A549 (cell line): ENCODE results near the gene ECE1. TPM values are rescaled to one million over a fixed set of nuclear protein-coding genes. Genes with fewer than 3 reads are reported as not detected.

Source experiments
- ATAC-seq, 2 experiments: fragments of 200-7000 bp in 1 of 2; fragments of >200 bp in 1 of 2; cut with Nextera tagmentation in 1 of 2; cut with Tn5 transposase in 1 of 2; 3 replicates each; pipeline versions ENCODE4 v1.8.0 to v1.9.1; 2018 to 2020; ENCODE audit warnings: mild to moderate bottlenecking in 1 of 2, moderate library complexity in 1 of 2
- CTCF ChIA-PET: fragments of 300-600 bp; sonication (Branson Sonifier 250); formaldehyde crosslinking; extraction: SDS; loops from one replicate; lab custom pipeline; 2021; ENCODE audit warnings: antibody characterized with exemption, inconsistent platforms; lab: Yijun Ruan, JAX
- POLR2A ChIA-PET: fragments of 350-600 bp; formaldehyde crosslinking; extraction: SDS; loops from one replicate; lab custom pipeline; 2021; ENCODE audit warnings: antibody characterized with exemption, inconsistent platforms; lab: Yijun Ruan, JAX
- DNase-seq, 2 experiments: peaks; one replicate each; pipeline versions ENCODE4 v3.0.0 to v3.0.0-alpha.2; 2011 to 2016; ENCODE audit warnings: low read depth in 1 of 2, low spot score in 1 of 2
- FAIRE-seq: peaks from 2 replicates; lab custom pipeline; 2011; peaks lifted over from hg19 to GRCh38; lab: Jason Lieb, UNC
- H3K27ac ChIP-seq, 2 experiments: fragments of >200 bp; sonication (Bioruptor Twin); formaldehyde crosslinking; 3 replicates each; pipeline ENCODE4 v1.5.1; 2016 to 2017
- H3K4me1 ChIP-seq: fragments of >200 bp; sonication (Bioruptor Twin); formaldehyde crosslinking; 3 replicates; pipeline ENCODE4 v1.6.1; 2016
- H3K4me2 ChIP-seq: fragments of >200 bp; sonication (Bioruptor Twin); formaldehyde crosslinking; 3 replicates; pipeline ENCODE4 v1.6.1; 2016
- H3K4me3 ChIP-seq: fragments of >200 bp; sonication (Bioruptor Twin); formaldehyde crosslinking; 3 replicates; pipeline ENCODE4 v1.5.1; 2016
- H3K9me3 ChIP-seq: fragments of >200 bp; sonication (Bioruptor Twin); formaldehyde crosslinking; 3 replicates; pipeline ENCODE4 v1.6.1; 2016
- BCL3 ChIP-seq: fragments of >200 bp; sonication (Bioruptor Twin); formaldehyde crosslinking; IDR thresholded peaks from 3 replicates; pipeline ENCODE4 v1.6.1; 2016
- CBX2 ChIP-seq: fragments of 200-600 bp; sonication (generic); IDR thresholded peaks from 2 replicates; pipeline ENCODE4 v1.6.1; 2016; ENCODE audit warnings: low read depth, mild to moderate bottlenecking, borderline replicate concordance
- CHD2 ChIP-seq: fragments of 150-350 bp; IDR thresholded peaks from 2 replicates; pipeline ENCODE4 v1.6.1; 2014; ENCODE audit warnings: low read length; ENCODE audit not compliant: partially characterized antibody
- CHD4 ChIP-seq: fragments of 200-600 bp; sonication (generic); IDR thresholded peaks from 2 replicates; pipeline ENCODE4 v1.6.1; 2016; ENCODE audit warnings: antibody characterized with exemption, mild to moderate bottlenecking, borderline replicate concordance
- E2F6 ChIP-seq: IDR thresholded peaks from 2 replicates; pipeline ENCODE4 v1.6.1; 2012; ENCODE audit warnings: low read depth, borderline replicate concordance
- EHF ChIP-seq: fragments of 250-450 bp; sonication (Bioruptor Pico); IDR thresholded peaks from 2 replicates; pipeline ENCODE4 v1.5.0; 2020; ENCODE audit warnings: mild to moderate bottlenecking
- EHMT2 ChIP-seq: fragments of 200-600 bp; sonication (generic); IDR thresholded peaks from 2 replicates; pipeline ENCODE4 v1.6.1; 2016; ENCODE audit warnings: antibody characterized with exemption, low read depth, mild to moderate bottlenecking, moderate library complexity
- EP300 ChIP-seq, 2 experiments: fragments of >200 bp; sonication (Bioruptor Twin); formaldehyde crosslinking; IDR thresholded peaks; 2 replicates in 1 of 2; 3 replicates in 1 of 2; pipeline ENCODE4 v1.6.1; 2016 to 2017
- ESRRA ChIP-seq: fragments of 150-350 bp; IDR thresholded peaks from 2 replicates; pipeline ENCODE4 v1.6.1; 2014; ENCODE audit warnings: mild to moderate bottlenecking, low read length, borderline replicate concordance
- HDAC2 ChIP-seq: fragments of 200-600 bp; sonication (generic); IDR thresholded peaks from 2 replicates; pipeline ENCODE4 v1.6.1; 2016
- HOXA7 ChIP-seq: fragments of 250-450 bp; sonication (Bioruptor Pico); IDR thresholded peaks from 2 replicates; pipeline ENCODE4 v1.5.0; 2020; ENCODE audit warnings: mild to moderate bottlenecking, moderate library complexity
- HOXB5 ChIP-seq: fragments of 250-450 bp; sonication (Bioruptor Pico); IDR thresholded peaks from 2 replicates; pipeline ENCODE4 v1.5.0; 2020; ENCODE audit warnings: mild to moderate bottlenecking, moderate library complexity
- JUN ChIP-seq, 2 experiments: fragments of >200 bp; sonication (Bioruptor Twin); formaldehyde crosslinking; IDR thresholded peaks; 2 replicates in 1 of 2; 3 replicates in 1 of 2; pipeline ENCODE4 v1.6.1; 2016 to 2017
- KDM1A ChIP-seq: fragments of 200-600 bp; sonication (generic); IDR thresholded peaks from 2 replicates; pipeline ENCODE4 v1.6.1; 2016; ENCODE audit warnings: low read depth, mild to moderate bottlenecking
- MAFK ChIP-seq: fragments of 450-650 bp; IDR thresholded peaks from 2 replicates; pipeline ENCODE4 v1.6.1; 2014; ENCODE audit not compliant: partially characterized antibody
- MAX ChIP-seq: IDR thresholded peaks from 2 replicates; pipeline ENCODE4 v1.6.1; 2012
- PBX3 ChIP-seq: IDR thresholded peaks from 2 replicates; pipeline ENCODE4 v1.6.1; 2012
- POLR2AphosphoS2 ChIP-seq: conservative IDR thresholded peaks from 2 replicates; pipeline ENCODE4 v1.6.1; 2012; ENCODE audit warnings: low read length, improper control_type of control experiment, inconsistent platforms
- RARB ChIP-seq: fragments of 250-450 bp; sonication (Bioruptor Pico); IDR thresholded peaks from 2 replicates; pipeline ENCODE4 v1.8.0; 2021; ENCODE audit warnings: mild to moderate bottlenecking, moderate library complexity
- RFX5 ChIP-seq: fragments of 450-650 bp; IDR thresholded peaks from 2 replicates; pipeline ENCODE4 v1.7.1; 2014; ENCODE audit warnings: antibody characterized with exemption, mild to moderate bottlenecking, moderate library complexity
- RNF2 ChIP-seq: fragments of 200-600 bp; sonication (generic); IDR thresholded peaks from 2 replicates; pipeline ENCODE4 v1.6.1; 2016; ENCODE audit warnings: low read depth, mild to moderate bottlenecking, antibody characterized with exemption, moderate library complexity, borderline replicate concordance
- SMC3 ChIP-seq: fragments of >200 bp; sonication (Bioruptor Twin); formaldehyde crosslinking; IDR thresholded peaks from 3 replicates; pipeline ENCODE4 v1.6.1; 2018; ENCODE audit warnings: inconsistent platforms
- TP53 ChIP-seq: fragments of 250-450 bp; sonication (Bioruptor Pico); IDR thresholded peaks from 2 replicates; pipeline ENCODE4 v1.5.0; 2021; ENCODE audit warnings: mild to moderate bottlenecking, moderate library complexity
- WGBS: methylation state at CpG from one replicate; pipeline ENCODE4 v1.1.6; 2017; ENCODE audit errors: missing lambda C conversion rate; 5-methylcytosine and 5-hydroxymethylcytosine counted together
- polyA plus RNA-seq, 4 experiments: library from polyadenylated mRNA; depleted of rRNA in 3 of 4; stranded (reverse); fragments of >200 nt; fragmentation: RNase III in 1 of 4; extraction: RNeasy Plus Mini Kit Qiagen cat#74134 plus additional on column Dnase treatment in 1 of 4; gene quantifications; 2 replicates in 3 of 4; 3 replicates in 1 of 4; pipeline ENCODE4 v1.2.3, GENCODE V29; 2011 to 2017
- TF ChIP-seq, protein P1 (sequence below): fragments of 200-600 bp; sonication (generic); IDR thresholded peaks from 2 replicates; pipeline ENCODE4 v1.6.1; 2016; ENCODE audit warnings: antibody characterized with exemption, mild to moderate bottlenecking, moderate library complexity
- TF ChIP-seq, protein P2 (sequence below): fragments of >200 bp; sonication (Bioruptor Twin); formaldehyde crosslinking; IDR thresholded peaks from 3 replicates; pipeline ENCODE4 v1.5.1; 2016

ECE1 gene
- polyA plus RNA-seq, 2 of the 4 experiments (the other 2 are of a cell fraction) = 45.7 to 86.4 TPM

DNA sequence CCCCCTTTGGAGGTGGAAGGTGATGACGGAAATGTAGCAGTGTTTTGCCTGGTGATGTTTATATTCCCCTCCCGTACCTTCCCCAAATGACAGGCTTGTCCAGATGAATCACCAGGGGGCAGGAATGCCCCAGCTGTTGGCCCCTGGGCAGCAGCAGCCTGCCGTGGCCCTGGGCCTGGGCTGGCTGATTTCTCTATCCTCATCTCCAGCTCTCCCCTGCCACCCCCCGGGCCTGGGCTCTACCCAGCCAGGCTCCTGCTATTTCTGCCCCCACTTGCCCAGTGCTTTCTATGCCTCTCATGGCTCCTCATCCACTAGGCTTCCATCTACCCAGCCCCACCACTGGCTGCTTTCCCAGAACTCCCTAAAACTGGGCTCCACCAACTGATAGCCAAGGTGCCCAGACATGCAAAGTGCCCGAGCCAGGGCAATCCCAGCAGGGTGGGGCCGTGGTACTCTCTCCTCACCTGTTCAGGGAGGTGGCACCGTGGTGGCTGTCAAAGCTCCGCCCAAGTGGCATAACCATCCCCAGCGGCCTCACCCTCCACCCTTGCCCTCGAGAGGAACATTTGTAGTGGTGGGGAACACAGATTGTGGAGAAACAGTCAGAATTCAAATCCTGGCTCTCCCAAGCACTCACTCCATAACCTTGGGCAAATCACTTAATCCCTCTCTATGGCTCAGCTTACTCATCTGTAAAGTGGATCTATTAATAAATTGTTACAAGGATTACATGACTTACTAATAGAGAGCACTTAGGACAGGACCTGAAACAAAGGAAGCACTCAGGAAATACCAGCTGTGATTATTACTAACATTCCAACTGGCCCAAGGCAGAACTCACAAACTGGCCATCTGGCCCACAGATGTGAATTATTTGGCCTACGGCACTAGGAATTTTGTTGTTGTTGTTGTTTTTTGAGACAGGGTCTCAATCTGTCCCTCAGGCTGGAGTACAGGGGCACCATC is 12.8 kb upstream of the ECE1 start (continued):
- TF ChIP-seq, protein P1, sequence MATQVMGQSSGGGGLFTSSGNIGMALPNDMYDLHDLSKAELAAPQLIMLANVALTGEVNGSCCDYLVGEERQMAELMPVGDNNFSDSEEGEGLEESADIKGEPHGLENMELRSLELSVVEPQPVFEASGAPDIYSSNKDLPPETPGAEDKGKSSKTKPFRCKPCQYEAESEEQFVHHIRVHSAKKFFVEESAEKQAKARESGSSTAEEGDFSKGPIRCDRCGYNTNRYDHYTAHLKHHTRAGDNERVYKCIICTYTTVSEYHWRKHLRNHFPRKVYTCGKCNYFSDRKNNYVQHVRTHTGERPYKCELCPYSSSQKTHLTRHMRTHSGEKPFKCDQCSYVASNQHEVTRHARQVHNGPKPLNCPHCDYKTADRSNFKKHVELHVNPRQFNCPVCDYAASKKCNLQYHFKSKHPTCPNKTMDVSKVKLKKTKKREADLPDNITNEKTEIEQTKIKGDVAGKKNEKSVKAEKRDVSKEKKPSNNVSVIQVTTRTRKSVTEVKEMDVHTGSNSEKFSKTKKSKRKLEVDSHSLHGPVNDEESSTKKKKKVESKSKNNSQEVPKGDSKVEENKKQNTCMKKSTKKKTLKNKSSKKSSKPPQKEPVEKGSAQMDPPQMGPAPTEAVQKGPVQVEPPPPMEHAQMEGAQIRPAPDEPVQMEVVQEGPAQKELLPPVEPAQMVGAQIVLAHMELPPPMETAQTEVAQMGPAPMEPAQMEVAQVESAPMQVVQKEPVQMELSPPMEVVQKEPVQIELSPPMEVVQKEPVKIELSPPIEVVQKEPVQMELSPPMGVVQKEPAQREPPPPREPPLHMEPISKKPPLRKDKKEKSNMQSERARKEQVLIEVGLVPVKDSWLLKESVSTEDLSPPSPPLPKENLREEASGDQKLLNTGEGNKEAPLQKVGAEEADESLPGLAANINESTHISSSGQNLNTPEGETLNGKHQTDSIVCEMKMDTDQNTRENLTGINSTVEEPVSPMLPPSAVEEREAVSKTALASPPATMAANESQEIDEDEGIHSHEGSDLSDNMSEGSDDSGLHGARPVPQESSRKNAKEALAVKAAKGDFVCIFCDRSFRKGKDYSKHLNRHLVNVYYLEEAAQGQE = no peak
- TF ChIP-seq EHMT2 = no peak
- TF ChIP-seq PBX3 = no peak
- no peak for TF ChIP-seq E2F6
- no peak for TF ChIP-seq HDAC2
- TF ChIP-seq HOXB5 (CRISPR knock-in tag) = no peak
- no peak for TF ChIP-seq CHD4
- no peak for TF ChIP-seq MAFK
- no peak for TF ChIP-seq EP300 (IDR thresholded peaks at IDR 0.05)
- no peak for TF ChIP-seq RFX5
- TF ChIP-seq JUN (IDR thresholded peaks at IDR 0.05) = no peak
- TF ChIP-seq, protein P2, sequence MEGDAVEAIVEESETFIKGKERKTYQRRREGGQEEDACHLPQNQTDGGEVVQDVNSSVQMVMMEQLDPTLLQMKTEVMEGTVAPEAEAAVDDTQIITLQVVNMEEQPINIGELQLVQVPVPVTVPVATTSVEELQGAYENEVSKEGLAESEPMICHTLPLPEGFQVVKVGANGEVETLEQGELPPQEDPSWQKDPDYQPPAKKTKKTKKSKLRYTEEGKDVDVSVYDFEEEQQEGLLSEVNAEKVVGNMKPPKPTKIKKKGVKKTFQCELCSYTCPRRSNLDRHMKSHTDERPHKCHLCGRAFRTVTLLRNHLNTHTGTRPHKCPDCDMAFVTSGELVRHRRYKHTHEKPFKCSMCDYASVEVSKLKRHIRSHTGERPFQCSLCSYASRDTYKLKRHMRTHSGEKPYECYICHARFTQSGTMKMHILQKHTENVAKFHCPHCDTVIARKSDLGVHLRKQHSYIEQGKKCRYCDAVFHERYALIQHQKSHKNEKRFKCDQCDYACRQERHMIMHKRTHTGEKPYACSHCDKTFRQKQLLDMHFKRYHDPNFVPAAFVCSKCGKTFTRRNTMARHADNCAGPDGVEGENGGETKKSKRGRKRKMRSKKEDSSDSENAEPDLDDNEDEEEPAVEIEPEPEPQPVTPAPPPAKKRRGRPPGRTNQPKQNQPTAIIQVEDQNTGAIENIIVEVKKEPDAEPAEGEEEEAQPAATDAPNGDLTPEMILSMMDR = peak; percentile 29; the same call in 2 of the 3 replicates
- TF ChIP-seq TP53 = no peak
- TF ChIP-seq RARB (CRISPR knock-in tag) = no peak
- peak; percentile 58 for TF ChIP-seq SMC3
- no peak for TF ChIP-seq KDM1A

- ChIA-PET POLR2A (no interaction called here), CTCF (interaction anchor here (0.7 to 4.2 kb wide), 13 partner anchors 11 to 73 kb away, joined by 3 to 19 read pairs (median 4); no protein-coding TSS in a partner anchor)
- Histone ChIP-seq H3K4me3 (no peak overlapping the region), H3K27ac (no peak overlapping the region), H3K9me3 (no peaks in the 10 kb centered on the region), H3K4me2 (no peak overlapping the region), H3K4me1 (peaks cover 18% of the 10 kb centered on the region)
- DNase-seq (no peak), ATAC-seq (peak in 1 of 2 experiments; percentile 39; a peak in 1 of 6 replicates), FAIRE-seq (no peak)
- TF ChIP-seq EHF (CRISPR knock-in tag) (no peak), CHD2 (no peak), RNF2 (no peak), MAX (no peak), TP53 (no peak), CBX2 (no peak), HOXA7 (CRISPR knock-in tag) (no peak), POLR2AphosphoS2 (no peak), BCL3 (no peak), ESRRA (no peak)
- 74% methylated on average over 10 of the region's 10 CpGs for WGBS
Observed at GRCh38 chr1:21301794-21302440, 11.7 kb upstream of the ECE1 start.
